ENCODE measurements around the gene MAD1L1. TPM values are rescaled to one million over a fixed set of nuclear protein-coding genes. Genes with fewer than 3 reads are reported as not detected.

MAD1L1 gene
- total and polyA plus RNA-seq, 3 donors from 2014 or later, result 63.1 to 149 (median 94.6) TPM

GRCh38 chr7:2193575-2194305 lies 39.0 kb downstream of the MAD1L1 start:
- Histone ChIP-seq H3K9me3 (no peaks in the 10 kb centered on the region), H3K27ac (no peak overlapping the region), H3K4me3 (no peak overlapping the region), H3K4me1 (no peaks in the 10 kb centered on the region), H3K27me3 (no peaks in the 10 kb centered on the region), H3K36me3 (ENCODE audit: low read depth, missing control alignments) (no peaks in the 10 kb centered on the region)
- intact Hi-C loops (cut with DNase I; ENCODE audit: low total_unique reads), result no loop called here
- TF ChIP-seq CTCF (IDR thresholded peaks at IDR 0.05) (no peak), POLR2A (IDR thresholded peaks at IDR 0.05) (no peak)
- no peak for DNase-seq
- WGBS, 2 donors, result 94 to 95% methylated on average over 16 to 19 of the region's 19 CpGs

GRCh38 chr7:2192831-2193534 lies 39.8 kb downstream of the MAD1L1 start:
- Histone ChIP-seq H3K4me3 (no peak overlapping the region), H3K27ac (no peak overlapping the region), H3K4me1 (no peaks in the 10 kb centered on the region), H3K9me3 (no peaks in the 10 kb centered on the region), H3K27me3 (no peaks in the 10 kb centered on the region), H3K36me3 (ENCODE audit: low read depth, missing control alignments) (no peaks in the 10 kb centered on the region)
- intact Hi-C loops (cut with DNase I; ENCODE audit: low total_unique reads), result no loop called here
- TF ChIP-seq CTCF (IDR thresholded peaks at IDR 0.05), result no peak
- no peak for TF ChIP-seq POLR2A (IDR thresholded peaks at IDR 0.05)
- DNase-seq, result no peak
- WGBS, 2 donors, result 91 to 92% methylated on average over 12 to 18 of the region's 18 CpGs

- TF ChIP-seq CTCF (IDR thresholded peaks at IDR 0.05) (no peak), POLR2A (IDR thresholded peaks at IDR 0.05) (no peak)
- intact Hi-C loops (cut with DNase I; ENCODE audit: low total_unique reads), result no loop called here
- no peaks in the 10 kb centered on the region for H3K27me3 ChIP-seq
- H3K9me3 ChIP-seq, result no peaks in the 10 kb centered on the region
- H3K36me3 ChIP-seq (ENCODE audit: low read depth, missing control alignments), result no peaks in the 10 kb centered on the region
- H3K27ac ChIP-seq, result no peak overlapping the region
- no peak overlapping the region for H3K4me3 ChIP-seq
- no peak for DNase-seq
- WGBS, 2 donors, result 97 to 98% methylated on average over 9 of the region's 9 CpGs
- no peaks in the 10 kb centered on the region for H3K4me1 ChIP-seq
Observed at GRCh38 chr7:2191016-2191415, 41.7 kb downstream of the MAD1L1 start.

GRCh38 chr7:2190531-2190930 lies 42.2 kb downstream of the MAD1L1 start:
- DNase-seq, result no peak
- Histone ChIP-seq H3K27me3 (no peaks in the 10 kb centered on the region), H3K36me3 (ENCODE audit: low read depth, missing control alignments) (no peaks in the 10 kb centered on the region), H3K9me3 (no peaks in the 10 kb centered on the region), H3K4me1 (no peaks in the 10 kb centered on the region), H3K4me3 (no peak overlapping the region), H3K27ac (no peak overlapping the region)
- intact Hi-C loops (cut with DNase I; ENCODE audit: low total_unique reads), result no loop called here
- no peak for TF ChIP-seq POLR2A (IDR thresholded peaks at IDR 0.05)
- TF ChIP-seq CTCF (IDR thresholded peaks at IDR 0.05), result no peak
- 91 to 93% methylated on average over 10 of the region's 10 CpGs for WGBS, 2 donors
